Hepatic stellate cell (primary cell): ENCODE results near the gene TFEB.

Source experiments
- DNase-seq: peaks from one replicate; pipeline ENCODE4 v3.0.0; 2011; ENCODE audit warnings: low spot score

TFEB gene

GRCh38 chr6:41638002-41638934, 97.1 kb downstream of the TFEB start, which contains the start of gene MDFI:
Gene MDFI (plus strand): TSS chr6:41638468. CDS start chr6:41638750, 282 bp downstream.
- no peak for DNase-seq

GRCh38 chr6:41637194-41638001, 98.0 kb downstream of the TFEB start:
- no peak for DNase-seq

- DNase-seq: no peak
These were observed 98.6 kb downstream of the TFEB start for GRCh38 chr6:41636833-41637193.

GRCh38 chr6:41635365-41635764, 100.0 kb downstream of the TFEB start:
- no peak for DNase-seq

GRCh38 chr6:41634657-41635056, 100.8 kb downstream of the TFEB start:
- no peak for DNase-seq
